ENCODE data around the gene IL33.

DNA sequence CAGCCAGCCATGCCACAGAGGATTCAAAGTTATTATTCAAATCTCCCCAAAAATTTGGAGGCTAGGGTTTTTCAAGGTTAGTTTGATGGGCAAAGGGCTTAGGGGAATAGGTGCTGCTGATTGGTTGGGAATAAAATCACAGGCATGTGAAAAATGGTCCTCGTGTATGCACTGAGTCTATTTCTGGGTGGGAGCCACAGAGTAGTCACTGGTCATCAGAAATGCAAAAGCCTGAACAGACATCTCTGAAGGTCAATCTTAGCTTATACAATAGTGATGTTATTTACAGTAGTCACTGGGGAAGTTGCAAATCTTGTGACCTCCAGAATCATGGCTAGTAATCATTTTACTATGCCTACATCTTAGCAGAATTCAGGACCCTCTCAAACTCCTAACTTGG is 1.3 kb downstream of the IL33 start:
- no peak for TF ChIP-seq EZH2 (IDR thresholded peaks at IDR 0.05; ENCODE audit: insufficient read depth, poor library complexity, severe bottlenecking)
- no peak for TF ChIP-seq EZH2phosphoT487 (IDR thresholded peaks at IDR 0.05; ENCODE audit: insufficient read depth, low read depth)
